NCI-H446 treated with DMSO at 0.1 percent for 48 hours (cell line): ENCODE data around the gene AMOTL2.

Experiments used
- DNase-seq: peaks from one replicate; lab custom pipeline; 2025; lab: John Stamatoyannopoulos, UW

AMOTL2 gene

GRCh38 chr3:134333522-134334181 is 40.6 kb downstream of the AMOTL2 start:
- DNase-seq, result no peak

- no peak for DNase-seq
Measured at GRCh38 chr3:134332344-134332743, 41.9 kb downstream of the AMOTL2 start.

- no peak for DNase-seq
Measured at GRCh38 chr3:134331811-134332199, 42.4 kb downstream of the AMOTL2 start.

- DNase-seq, result no peak
Measured at GRCh38 chr3:134330883-134331810, 43.1 kb downstream of the AMOTL2 start.

GRCh38 chr3:134328846-134329245 is 45.4 kb downstream of the AMOTL2 start:
- DNase-seq, result no peak

- no peak for DNase-seq
Measured at GRCh38 chr3:134328147-134328591, 46.1 kb downstream of the AMOTL2 start.

- no peak for DNase-seq
Measured at GRCh38 chr3:134327594-134327975, 46.7 kb downstream of the AMOTL2 start.

- DNase-seq, result no peak
Measured at GRCh38 chr3:134326760-134327593, 47.3 kb downstream of the AMOTL2 start.

- no peak for DNase-seq
Measured at GRCh38 chr3:134326126-134326525, 48.1 kb downstream of the AMOTL2 start.

GRCh38 chr3:134325706-134326105 is 48.5 kb downstream of the AMOTL2 start:
- DNase-seq, result no peak

- no peak for DNase-seq
Measured at GRCh38 chr3:134325061-134325705, 49.1 kb downstream of the AMOTL2 start.

- no peak for DNase-seq
Measured at GRCh38 chr3:134323966-134324962, 50.0 kb downstream of the AMOTL2 start.

- DNase-seq, result no peak
Measured at GRCh38 chr3:134322286-134322685, 52.0 kb downstream of the AMOTL2 start.

- no peak for DNase-seq
Measured at GRCh38 chr3:134320749-134321148, 53.5 kb downstream of the AMOTL2 start.

GRCh38 chr3:134319931-134320330 is 54.3 kb downstream of the AMOTL2 start:
- DNase-seq, result no peak

- DNase-seq, result no peak
Measured at GRCh38 chr3:134318166-134318565, 56.1 kb downstream of the AMOTL2 start.

- no peak for DNase-seq
Measured at GRCh38 chr3:134317106-134317947, 56.9 kb downstream of the AMOTL2 start.

GRCh38 chr3:134315286-134316106 is 58.8 kb downstream of the AMOTL2 start:
- DNase-seq, result no peak
